Raji (cell line): Measurements from ENCODE around the gene RPEL1.

ENCODE experiments used
- POLR2A ChIP-seq: IDR thresholded peaks from 2 replicates; pipeline ENCODE4 v1.6.1; 2011; ENCODE audit warnings: low read depth, low read length, control low read depth; ENCODE audit not compliant: insufficient read depth

The RPEL1 gene

GRCh38 chr10:103232772-103233488, 12.8 kb upstream of the RPEL1 start:
- no peak for TF ChIP-seq POLR2A

- no peak for TF ChIP-seq POLR2A
These were observed 9.9 kb upstream of the RPEL1 start for GRCh38 chr10:103235775-103236174.

GRCh38 chr10:103238506-103239252, 7.0 kb upstream of the RPEL1 start:
- TF ChIP-seq POLR2A = no peak

GRCh38 chr10:103241262-103242011, 4.2 kb upstream of the RPEL1 start:
- no peak for TF ChIP-seq POLR2A

GRCh38 chr10:103244666-103245271, 918 bp upstream of the RPEL1 start:
- TF ChIP-seq POLR2A = no peak

- TF ChIP-seq POLR2A = no peak
These were observed 637 bp downstream of the RPEL1 start for GRCh38 chr10:103246324-103246723.

- TF ChIP-seq POLR2A = no peak
These were observed 8.4 kb downstream of the RPEL1 start for GRCh38 chr10:103254113-103254512.

- TF ChIP-seq POLR2A = no peak
These were observed 9.0 kb downstream of the RPEL1 start for GRCh38 chr10:103254538-103255325.

- TF ChIP-seq POLR2A = no peak
These were observed 10.9 kb downstream of the RPEL1 start for GRCh38 chr10:103256613-103257012.

- no peak for TF ChIP-seq POLR2A
These were observed 12.1 kb downstream of the RPEL1 start for GRCh38 chr10:103257812-103258211.

GRCh38 chr10:103259989-103260388, 14.3 kb downstream of the RPEL1 start:
- no peak for TF ChIP-seq POLR2A

GRCh38 chr10:103262229-103262628, 16.5 kb downstream of the RPEL1 start:
- no peak for TF ChIP-seq POLR2A

GRCh38 chr10:103265717-103266329, 20.1 kb downstream of the RPEL1 start:
- TF ChIP-seq POLR2A = no peak

- no peak for TF ChIP-seq POLR2A
These were observed 27.4 kb downstream of the RPEL1 start for GRCh38 chr10:103273041-103273441.
